ENCODE data around the gene CTNNA2.

The CTNNA2 gene

DNA sequence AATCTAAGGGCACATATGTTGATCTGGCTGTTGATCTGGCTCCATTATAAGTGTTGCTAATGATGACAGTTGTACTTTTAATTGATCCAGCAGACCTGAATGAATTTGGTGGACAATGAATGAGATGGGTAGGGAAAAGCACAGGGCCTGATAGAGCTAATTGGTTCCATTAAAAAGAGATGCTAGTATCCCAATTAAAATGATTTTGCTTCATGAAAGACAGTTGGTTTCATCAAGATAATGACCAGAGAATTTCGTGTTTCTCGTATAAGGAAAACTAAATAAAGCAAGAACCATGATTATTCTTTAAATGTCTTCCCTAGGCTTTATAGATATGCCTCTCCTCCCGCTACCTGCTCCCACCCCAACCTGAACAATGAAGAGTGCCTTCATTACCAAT, 900.3 kb downstream of the CTNNA2 start:
- no peak for TF ChIP-seq FOXP2 (optimal IDR thresholded peaks at IDR 0.05; ENCODE audit: borderline replicate concordance, extremely low read depth, extremely low read length, insufficient read depth)
- TF ChIP-seq TAF1 (IDR thresholded peaks at IDR 0.05; ENCODE audit: borderline replicate concordance, insufficient read depth, low read length), result no peak
- TF ChIP-seq REST (IDR thresholded peaks at IDR 0.05; ENCODE audit: insufficient read depth in 1 of 2, low read depth in 2 of 2, low read length in 2 of 2), result no peak
- TF ChIP-seq POLR2AphosphoS5 (IDR thresholded peaks at IDR 0.05; ENCODE audit: low read depth, low read length), result no peak
- TF ChIP-seq SIN3A (IDR thresholded peaks at IDR 0.05; ENCODE audit: borderline replicate concordance, insufficient read depth, low read length), result no peak

GRCh38 chr2:80417737-80418136, 904.9 kb downstream of the CTNNA2 start:
- TF ChIP-seq TAF1 (IDR thresholded peaks at IDR 0.05; ENCODE audit: borderline replicate concordance, insufficient read depth, low read length) (no peak), FOXP2 (optimal IDR thresholded peaks at IDR 0.05; ENCODE audit: borderline replicate concordance, extremely low read depth, extremely low read length, insufficient read depth) (no peak), POLR2AphosphoS5 (IDR thresholded peaks at IDR 0.05; ENCODE audit: low read depth, low read length) (no peak), REST (IDR thresholded peaks at IDR 0.05; ENCODE audit: insufficient read depth in 1 of 2, low read depth in 2 of 2, low read length in 2 of 2) (no peak), SIN3A (IDR thresholded peaks at IDR 0.05; ENCODE audit: borderline replicate concordance, insufficient read depth, low read length) (no peak)

GRCh38 chr2:80420530-80421208, 907.8 kb downstream of the CTNNA2 start:
- TF ChIP-seq REST (IDR thresholded peaks at IDR 0.05; ENCODE audit: insufficient read depth in 1 of 2, low read depth in 2 of 2, low read length in 2 of 2), result no peak
- no peak for TF ChIP-seq FOXP2 (optimal IDR thresholded peaks at IDR 0.05; ENCODE audit: borderline replicate concordance, extremely low read depth, extremely low read length, insufficient read depth)
- TF ChIP-seq SIN3A (IDR thresholded peaks at IDR 0.05; ENCODE audit: borderline replicate concordance, insufficient read depth, low read length), result no peak
- no peak for TF ChIP-seq TAF1 (IDR thresholded peaks at IDR 0.05; ENCODE audit: borderline replicate concordance, insufficient read depth, low read length)
- TF ChIP-seq POLR2AphosphoS5 (IDR thresholded peaks at IDR 0.05; ENCODE audit: low read depth, low read length), result no peak

DNA sequence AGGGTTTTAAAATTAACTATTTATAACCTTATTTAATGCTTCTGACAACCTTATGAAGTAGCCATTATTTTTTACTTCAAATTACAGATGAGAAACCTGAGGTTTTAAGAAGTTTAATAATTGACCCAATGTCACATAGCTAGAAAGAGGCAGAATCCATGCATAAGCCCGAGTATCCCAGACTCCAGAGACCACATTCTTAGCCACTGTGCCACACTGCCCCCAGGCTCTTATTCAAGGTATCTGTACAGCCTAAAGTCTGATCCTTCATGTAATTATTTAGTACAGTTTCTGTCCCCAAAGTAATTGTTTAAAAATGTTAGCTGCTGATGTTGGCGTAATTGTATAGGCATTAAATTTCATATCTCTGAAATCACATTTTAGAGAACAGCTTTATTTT, 916.4 kb downstream of the CTNNA2 start:
- TF ChIP-seq TAF1 (IDR thresholded peaks at IDR 0.05; ENCODE audit: borderline replicate concordance, insufficient read depth, low read length) (no peak), POLR2AphosphoS5 (IDR thresholded peaks at IDR 0.05; ENCODE audit: low read depth, low read length) (no peak), REST (IDR thresholded peaks at IDR 0.05; ENCODE audit: insufficient read depth in 1 of 2, low read depth in 2 of 2, low read length in 2 of 2) (no peak), SIN3A (IDR thresholded peaks at IDR 0.05; ENCODE audit: borderline replicate concordance, insufficient read depth, low read length) (no peak), FOXP2 (optimal IDR thresholded peaks at IDR 0.05; ENCODE audit: borderline replicate concordance, extremely low read depth, extremely low read length, insufficient read depth) (no peak)
